Measurements from ENCODE around the gene SLC1A2.

DNA sequence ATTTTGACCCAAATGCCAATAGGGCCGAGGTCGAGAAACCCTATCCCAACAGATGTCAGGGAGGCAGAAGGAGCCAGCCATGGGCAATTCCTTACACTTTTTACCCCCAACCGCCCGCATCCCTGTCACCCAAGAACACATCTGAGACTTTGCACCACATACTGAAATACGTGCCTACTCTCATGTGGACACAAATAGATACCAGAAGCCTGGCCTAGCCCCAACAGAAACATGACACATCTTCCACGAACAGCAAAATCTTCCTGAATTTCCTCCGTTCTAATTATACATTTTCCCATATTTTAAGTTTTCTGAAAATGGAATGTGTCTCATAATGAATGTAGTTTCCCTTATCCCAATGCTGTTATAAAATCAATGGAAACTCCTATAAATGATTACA lies 64.7 kb downstream of the SLC1A2 start:
- TF ChIP-seq POLR2A (IDR thresholded peaks at IDR 0.05; ENCODE audit: low read depth, low read length) (no peak), POLR2AphosphoS5 (IDR thresholded peaks at IDR 0.05; ENCODE audit: low read depth, low read length) (no peak), TAF1 (IDR thresholded peaks at IDR 0.05; ENCODE audit: borderline replicate concordance, low read depth, low read length) (no peak)
